GM03348 (cell line): ENCODE measurements around the gene OR2T1.
"Not testable (repeated sequence)": the region's sequence is repeated elsewhere in the genome, so short reads cannot be mapped to it uniquely, and the experiment has no call there.

Source experiments
- DNase-seq: peaks from one replicate; pipeline ENCODE4 v3.0.0; 2012; ENCODE audit warnings: low spot score

OR2T1 gene

DNA sequence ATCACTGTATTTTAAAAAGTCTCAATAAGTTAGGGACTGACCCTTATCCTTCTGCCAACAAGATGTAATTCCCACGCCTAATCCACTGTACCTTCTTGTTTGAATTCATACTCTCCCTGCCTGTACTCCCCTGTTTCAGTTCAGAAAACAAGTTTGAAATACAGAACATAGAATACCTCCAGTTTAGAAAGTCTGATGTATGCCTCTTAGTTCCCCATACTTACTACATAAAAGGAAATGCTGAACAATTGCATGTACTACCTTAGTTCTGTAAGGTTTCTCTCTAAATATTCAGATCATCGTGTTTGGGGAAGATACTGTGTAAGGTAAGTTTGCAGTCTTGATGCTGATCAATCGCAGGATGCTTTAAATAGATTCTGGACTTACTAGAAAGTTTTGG, 33.5 kb downstream of the OR2T1 start:
- DNase-seq, result not testable (repeated sequence)

DNA sequence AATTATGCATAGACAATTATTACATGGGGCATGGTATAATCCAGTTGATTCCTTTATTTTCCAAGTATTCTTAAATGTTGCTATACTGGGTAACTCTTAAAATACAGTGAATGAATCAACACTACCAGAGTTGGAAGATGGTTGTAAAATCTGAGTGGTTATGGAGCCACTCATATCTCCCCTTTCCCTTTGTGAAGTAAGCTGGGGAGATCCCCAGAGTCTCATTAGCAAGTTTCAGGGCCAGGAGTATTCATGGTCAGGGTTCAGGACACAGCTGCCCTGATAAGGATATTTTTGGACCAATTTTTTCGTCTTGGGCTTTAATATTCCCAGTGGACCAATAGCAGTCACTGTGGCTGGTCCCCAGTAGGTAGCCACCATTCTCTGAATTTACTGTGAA, 35.8 kb downstream of the OR2T1 start:
- DNase-seq, result not testable (repeated sequence)

DNA sequence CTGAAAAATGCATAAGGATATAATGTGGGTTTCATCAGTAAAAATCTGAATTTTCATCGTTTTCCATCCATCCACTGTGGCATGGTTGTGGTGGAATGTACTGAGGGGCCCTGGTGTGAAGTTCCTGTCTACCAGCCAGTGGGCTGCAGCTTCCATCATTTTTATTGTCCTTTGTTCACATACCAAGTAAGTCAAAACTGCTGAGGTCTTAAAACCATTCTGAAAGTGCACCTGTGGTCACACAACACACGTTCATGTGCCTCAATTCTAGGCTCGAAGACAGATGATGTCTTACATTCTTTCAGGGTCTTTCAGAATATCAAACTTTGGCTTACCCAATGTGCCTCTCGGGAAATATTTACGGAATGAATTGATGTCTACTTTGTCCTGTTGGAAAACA, 36.4 kb downstream of the OR2T1 start:
- DNase-seq, result not testable (repeated sequence)

DNA sequence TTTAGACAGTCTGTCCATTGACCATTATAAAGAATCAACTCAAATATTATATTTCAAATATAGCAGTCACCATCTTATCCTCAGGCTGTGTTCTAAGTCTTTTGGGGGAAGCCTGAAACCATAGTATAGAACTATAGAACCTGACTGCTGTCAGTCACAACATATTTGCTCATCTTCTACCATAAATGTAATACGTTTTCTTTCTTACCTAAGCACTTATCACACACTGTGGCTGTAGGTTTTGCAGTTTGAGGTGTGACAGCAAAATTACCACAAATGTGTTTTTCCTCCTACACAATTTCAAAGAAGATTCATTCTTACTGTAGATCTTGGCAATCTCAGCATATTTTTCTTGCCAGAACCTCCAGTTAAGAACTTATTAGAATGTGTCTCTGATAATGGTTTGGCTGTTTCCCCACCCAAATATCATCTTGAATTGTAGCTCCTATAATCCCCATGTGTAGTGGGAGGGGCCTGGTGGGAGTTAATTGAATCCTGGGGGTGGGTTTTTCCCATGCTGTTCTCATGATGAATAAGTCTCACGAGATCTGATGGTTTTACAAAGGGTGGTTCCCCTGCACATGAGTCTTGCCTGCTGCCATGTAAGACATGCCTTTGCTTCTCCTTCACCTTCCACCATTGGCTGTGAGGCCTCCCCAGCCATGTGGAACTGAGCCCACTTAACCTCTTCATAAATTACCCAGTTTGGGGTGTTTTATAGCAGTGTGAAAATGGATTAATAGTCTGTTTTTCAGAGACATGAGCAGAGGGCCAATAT, 39.8 kb downstream of the OR2T1 start:
- not testable (repeated sequence) for DNase-seq

DNA sequence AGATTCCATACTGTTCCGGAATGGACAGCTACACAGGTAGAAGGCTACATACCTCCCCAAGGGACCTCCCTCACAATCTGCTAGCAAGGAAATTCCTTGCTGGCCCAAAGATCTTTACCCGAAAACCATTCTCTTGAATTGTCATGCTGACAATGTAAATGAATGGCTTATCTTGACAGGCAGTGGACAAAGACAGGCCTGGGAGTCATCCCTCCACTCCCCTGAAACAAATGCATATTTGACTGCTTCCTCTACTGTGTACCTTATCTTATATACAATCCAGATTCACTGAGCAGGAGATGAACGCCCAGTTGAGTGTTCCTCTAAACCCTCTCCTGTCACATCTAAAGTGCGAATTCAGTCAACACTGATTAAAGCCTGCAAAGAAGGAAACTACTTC, 41.8 kb downstream of the OR2T1 start:
- DNase-seq, result not testable (repeated sequence)

- DNase-seq, result not testable (repeated sequence)
Measured at GRCh38 chr1:248445399-248445798, 42.6 kb downstream of the OR2T1 start, which contains the start of gene OR2T2. Gene OR2T2 (plus strand): TSS chr1:248445637. CDS start chr1:248452798, 7,161 bp downstream.

DNA sequence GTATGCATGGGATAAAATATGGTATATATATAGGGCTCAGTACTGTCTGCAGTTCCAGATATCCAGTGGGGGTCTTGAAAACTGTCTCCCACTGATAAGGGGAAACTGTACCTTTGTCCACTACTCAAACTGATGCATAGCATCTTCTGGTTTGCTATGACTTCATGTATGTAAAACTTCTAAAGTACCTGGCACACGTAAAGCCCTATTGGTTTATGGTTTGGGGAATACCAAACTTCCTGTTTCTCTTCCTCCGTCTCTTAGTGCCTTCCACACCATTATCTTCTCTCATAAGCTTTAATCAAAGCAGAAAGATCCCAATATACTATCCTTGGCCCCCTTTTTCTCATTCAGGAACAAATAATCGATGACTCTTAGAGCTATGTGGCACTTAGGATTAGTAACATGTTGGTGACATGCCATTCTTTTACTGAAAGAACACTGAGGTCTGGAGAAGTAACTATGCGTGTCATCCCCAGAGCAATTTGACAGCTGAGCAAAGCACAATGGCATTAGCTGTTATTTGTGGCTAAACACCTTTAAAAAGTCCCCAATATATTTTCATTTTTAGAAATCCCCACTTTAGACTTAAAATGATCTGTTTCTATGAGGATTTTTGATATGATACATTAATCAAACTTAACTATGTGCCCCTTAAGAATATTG, 45.7 kb downstream of the OR2T1 start:
- DNase-seq, result not testable (repeated sequence)

DNA sequence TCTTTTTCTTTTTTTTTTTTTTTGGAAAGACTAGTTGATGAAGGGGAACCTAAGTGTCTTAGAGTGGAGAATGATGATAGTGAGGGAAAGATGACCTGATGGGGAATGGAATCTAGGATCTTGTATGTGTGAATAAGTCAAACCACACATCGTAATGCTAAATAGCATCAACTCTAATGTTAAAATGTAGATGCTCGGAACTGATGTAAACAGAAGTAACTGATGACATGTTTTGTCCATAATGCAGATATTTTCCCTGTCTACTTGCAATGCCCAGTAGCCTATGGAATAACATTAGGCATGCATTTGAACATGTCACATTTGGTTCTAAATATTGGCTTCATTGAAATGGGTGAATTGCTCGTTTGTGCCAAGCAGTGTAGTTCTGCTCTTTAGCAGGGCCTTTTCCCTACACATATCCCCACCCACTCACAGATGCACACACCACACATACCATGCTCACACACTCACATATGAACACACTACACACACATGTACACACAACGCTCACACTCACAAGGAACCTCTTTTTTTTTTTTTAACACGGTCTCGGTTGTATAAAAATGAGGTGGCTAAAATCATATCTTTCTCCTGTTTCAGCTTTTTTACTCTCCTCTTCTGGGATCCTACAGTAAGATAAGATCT, 47.1 kb downstream of the OR2T1 start:
- not testable (repeated sequence) for DNase-seq

GRCh38 chr1:248450466-248451145, 47.8 kb downstream of the OR2T1 start:
- DNase-seq, result not testable (repeated sequence)

- not testable (repeated sequence) for DNase-seq
Measured at GRCh38 chr1:248453619-248454018, 50.8 kb downstream of the OR2T1 start.

DNA sequence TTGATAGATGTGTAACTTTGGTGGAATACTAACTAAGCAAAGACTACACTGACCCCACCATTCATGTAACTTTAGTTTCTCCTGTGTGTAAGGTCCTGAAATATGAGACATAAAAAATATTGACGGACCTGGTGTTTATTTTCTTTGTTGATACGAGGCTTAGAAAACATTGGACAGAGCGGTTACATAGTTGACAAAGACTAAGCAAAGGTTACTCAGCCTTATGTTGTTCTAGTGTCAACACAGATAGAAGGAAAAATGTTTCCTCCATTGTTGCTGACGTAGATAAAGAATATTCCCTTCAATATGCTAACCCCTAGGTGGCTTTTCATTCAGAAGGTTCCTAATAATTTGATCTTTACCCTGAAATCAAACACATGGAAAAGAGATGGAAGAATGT, 52.2 kb downstream of the OR2T1 start:
- DNase-seq, result not testable (repeated sequence)

GRCh38 chr1:248456635-248457034, 53.8 kb downstream of the OR2T1 start:
- DNase-seq, result not testable (repeated sequence)
